HG03196 (cell line): ENCODE results near the gene PTPRJ.

Source experiments
- ATAC-seq: cut with Tn5 transposase; IDR thresholded peaks from one replicate; pipeline ENCODE4 v1.9.1; 2021; ENCODE audit not compliant: unreplicated experiment

The PTPRJ gene

DNA sequence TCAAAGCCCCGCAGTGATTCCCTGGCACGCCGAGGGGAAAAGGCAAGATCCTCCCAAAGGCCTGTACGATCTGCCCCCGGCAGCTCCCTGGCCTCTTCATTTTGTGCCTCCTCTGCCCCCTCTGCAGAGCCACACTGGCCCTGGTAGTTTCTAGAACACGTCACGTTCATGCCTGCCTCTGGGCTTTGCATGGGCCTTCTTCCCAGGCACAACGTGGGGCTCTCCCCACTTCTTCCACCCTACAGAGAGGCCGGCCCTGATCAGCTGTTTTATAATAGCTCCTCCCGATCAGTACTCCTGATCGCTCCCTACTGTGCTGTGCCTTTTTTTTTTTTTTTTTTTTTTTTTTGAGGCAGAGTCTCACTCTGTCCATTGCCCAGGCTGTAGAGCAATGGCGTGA, 78.4 kb downstream of the PTPRJ start:
- ATAC-seq: no peak

DNA sequence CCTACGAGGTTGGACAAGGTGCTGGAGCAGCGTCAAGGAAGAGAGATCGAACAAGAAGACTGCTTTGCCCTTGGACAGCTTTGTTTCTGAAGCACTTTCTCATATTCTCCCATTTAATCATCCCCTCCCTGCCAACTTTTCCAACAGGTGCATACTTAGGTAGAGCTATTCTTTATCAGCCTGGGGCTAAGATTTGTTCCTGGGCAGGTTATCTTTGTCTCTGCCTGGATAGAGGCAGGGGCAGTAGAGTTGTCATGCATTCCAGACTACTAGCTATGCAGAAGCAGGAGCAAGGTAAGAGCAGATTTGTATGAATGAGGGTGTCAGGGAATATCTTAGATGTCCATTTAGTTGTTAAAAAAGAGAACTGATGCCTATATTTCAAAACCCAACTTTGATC, 82.3 kb downstream of the PTPRJ start:
- no peak for ATAC-seq

DNA sequence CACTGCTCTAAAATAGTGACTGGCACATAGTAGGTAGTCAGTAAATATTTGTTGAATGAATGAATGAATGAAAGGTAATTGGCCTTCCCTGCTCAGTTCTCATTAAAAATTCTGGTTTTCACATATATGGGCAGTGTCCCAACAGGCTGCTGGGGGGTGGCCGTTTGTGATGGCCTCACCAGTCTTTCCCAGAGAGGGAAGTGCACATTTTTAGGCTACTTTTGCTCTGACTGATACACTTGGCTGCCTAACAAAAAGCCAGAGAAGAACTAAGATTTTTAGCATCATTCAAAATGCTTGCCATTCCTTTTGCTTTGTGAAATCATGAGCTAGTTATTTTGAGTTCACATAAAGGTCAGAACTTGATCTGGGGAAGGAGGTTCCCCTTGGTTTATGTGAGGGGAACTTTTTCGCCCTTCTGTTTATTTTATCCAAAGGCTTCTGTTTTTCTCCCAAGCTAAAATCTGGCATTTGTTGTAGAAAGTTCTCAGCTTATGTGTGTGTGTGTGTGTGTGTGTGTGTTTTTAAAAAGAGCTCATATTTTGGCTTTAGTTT, 83.1 kb downstream of the PTPRJ start:
- no peak for ATAC-seq

DNA sequence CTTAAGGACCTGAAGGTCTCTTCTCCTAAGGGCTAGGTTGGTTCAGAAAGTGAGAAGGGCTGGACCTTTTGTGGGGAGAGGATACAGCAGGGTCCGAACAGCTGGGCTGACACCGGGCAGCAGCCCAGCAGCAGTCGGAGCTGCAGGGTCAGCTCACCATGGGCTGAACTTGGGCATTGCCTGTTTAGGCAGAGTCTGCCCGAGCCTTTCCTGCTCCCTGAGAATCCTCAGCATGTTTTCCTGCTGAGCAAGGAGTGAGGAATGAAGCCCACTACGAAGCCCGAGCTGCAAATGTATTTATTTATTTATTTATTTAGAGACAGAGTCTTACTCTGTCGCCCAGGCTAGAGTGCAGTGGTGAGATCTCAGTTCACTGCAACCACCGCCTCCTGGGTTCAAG, 83.9 kb downstream of the PTPRJ start:
- no peak for ATAC-seq

DNA sequence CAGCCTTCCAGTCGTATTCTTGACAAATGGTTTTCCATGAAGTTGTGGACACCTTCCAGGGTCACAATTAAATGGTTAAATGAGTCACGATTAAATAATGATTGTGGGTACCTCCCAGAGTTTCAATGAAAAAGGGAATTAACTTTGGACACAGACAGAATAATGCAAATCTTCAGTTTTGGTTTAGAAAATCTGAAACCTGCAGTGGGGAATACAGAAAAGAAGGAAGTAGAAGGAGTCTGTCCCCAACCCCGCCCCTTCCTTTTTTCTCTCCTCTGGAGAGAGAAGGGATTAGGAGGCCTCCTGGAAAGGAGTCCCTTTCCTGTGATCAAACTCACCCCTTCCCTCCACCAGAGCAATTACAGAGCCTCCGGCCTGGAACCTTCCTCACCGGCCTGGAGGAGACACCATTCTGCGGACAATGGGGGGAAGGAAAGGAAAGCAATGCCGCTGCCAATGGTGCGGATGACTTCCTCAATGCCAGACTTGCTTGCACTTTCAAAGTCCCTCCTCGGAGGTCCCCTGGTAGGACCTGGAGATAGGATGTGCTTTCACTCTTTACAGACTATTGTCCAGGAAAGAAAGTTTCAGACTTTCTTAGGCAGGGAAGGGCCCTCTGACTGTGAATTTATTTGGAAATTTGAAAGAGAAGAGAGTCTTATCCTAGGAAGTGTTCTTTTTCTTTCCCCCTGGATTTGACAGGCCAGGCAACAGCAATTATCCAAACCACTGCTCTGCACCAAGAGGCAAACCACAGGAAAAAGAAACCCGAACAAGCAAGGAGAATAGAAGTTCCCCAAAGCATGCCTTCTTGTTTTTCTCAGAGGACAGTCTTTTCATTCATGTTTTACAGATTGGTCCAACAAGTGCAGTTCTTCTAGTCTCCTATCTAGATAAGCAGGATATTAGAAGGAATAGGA, 86.8 kb downstream of the PTPRJ start:
- ATAC-seq: no peak

DNA sequence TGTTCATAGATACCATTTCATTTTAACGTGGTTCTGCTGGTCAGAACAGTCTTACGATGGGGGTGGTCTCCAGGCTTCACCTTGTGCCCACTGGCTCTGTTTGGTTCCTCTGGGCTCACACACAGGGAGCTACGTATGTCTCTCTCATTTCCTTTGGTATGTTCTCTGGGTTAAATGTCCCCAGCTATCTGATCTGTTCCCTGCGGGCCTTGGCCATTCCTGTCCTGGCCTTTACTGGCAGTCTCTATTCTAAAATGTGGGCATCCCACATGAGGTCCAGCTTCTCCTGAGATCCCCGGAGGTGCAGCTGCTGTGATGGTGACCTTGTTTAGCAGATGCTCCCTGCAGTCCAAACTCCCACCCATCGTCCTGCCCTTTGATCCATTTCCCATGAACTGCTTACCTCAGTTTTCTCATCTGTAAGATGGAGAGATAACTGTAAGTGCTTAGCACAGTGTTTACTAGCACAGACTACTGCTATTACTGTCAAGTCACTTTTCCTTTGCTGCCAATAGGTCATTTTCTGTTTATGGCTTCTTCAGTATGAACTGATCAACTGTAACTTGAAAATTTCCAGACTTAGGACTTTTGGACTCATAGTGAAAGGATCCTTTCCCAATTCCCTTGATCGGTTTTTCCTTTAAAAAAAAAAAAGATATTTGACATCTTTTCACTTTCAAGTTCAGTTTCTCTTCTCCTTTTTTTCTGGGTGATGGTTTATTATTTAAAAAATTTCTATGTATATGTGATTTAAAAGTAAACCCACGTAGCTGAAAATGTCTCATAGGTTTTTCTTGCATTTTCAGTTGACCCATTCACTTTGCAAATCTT, 92.9 kb downstream of the PTPRJ start:
- no peak for ATAC-seq

DNA sequence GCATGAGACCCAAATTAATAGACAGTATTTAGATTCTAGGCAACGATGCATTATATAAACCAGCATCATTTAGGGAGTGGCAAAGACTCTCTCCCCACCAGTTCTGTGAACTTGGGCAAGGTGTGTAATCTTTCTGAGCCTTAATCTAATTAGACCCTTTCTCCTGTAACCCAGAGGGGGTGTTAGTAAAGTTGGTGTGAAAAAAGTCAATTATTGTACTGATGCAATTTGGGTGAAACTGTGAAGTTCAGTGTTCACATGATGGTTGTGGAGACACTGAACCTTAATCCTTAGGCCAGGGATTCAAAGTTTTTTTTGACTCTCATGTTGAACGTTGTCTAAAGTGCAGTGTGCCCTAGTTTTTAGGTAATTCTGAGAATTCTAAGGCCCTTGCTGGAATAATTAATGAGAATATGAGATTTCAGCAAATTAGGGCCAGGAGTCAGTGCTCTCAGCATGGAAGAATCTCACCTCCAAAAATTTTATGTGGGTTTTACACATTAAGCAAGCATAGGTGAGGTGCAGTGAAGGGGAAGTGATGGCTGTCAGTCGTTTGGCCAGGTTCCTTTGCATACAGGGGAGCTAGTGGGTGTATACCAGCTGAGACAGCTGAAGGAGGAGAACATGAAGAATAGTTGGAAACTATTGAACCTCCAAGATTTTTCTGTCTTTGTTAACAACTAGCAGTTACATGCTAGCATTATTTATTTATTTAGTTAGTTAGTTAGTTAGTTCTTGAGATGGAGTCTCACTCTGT, 94.2 kb downstream of the PTPRJ start:
- no peak for ATAC-seq

DNA sequence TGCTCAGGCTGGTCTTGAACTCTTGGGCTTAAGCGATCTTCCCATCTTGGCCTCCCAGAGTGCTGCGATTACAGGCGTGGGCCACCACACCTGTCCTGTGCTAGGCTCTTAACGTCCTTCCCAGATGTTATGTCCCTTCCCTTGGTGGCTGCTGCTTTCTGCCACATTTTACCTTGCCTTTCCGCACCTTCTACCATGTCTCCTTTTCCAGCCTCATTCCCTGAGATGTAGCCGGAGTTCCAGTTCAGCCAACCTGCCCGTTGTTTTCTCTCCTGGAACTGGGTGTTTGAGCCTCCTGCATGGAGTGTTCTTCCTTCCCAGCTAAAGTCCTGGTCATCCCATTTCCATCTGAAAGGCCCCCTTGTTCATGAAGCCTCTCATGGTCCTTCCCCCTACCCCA, 95.3 kb downstream of the PTPRJ start:
- ATAC-seq: no peak

DNA sequence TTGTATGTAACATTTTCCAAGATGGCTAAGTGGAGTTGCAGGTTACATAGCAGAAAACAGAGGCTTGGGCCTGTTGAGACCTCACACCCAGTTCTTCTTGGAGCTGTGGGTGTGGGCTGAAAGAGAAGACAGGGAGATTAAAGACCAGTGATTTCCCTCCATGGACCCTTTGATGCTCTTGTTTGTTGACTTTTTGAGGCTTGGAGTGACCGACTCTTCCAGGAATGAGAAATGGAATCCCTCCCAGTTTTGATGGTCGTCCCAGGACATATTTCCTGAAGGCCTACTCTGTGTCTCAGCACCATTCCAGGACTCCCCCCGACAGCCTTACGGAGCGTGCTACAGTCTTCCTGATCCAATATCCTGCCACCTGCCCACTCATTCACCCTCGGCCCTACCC, 96.9 kb downstream of the PTPRJ start:
- ATAC-seq: no peak

DNA sequence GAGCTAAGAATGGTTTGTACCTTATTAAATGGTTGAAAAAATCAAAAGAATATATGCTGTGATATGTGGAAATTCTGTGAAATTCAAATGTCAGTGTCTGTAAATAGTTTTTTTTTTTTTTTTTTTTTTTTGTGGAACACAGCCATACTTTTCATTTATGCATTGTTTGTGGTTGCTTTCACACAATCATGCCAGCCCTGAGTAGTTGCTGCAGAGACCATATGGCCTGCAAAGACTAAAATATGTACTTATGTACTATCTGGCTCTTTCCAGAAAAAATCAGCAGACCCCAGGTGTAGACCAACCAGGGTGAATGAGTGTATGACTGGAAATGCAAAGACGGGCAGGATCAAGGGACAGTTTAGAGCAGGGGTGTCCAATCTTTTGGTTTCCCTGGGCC, 98.3 kb downstream of the PTPRJ start:
- no peak for ATAC-seq

DNA sequence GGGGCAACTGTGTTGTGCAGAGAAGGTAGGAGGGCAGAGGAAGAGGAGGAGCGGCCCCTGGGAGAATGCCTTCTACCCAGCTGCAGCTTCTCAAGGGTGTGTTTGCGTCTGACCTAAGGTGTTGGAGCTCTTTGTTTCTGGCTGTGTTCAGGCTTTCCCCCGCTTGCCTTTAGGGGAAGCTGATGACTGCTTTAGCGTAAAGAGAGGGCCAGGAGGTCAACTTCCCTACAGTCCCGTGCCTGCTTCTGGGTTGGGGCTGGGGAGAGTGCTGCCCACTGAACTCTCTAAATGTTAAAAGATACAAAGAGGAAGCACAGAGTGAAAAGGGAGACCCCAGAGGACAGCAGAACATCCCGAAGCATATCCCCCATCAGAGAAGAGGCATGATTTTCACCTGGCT, 99.2 kb downstream of the PTPRJ start:
- no peak for ATAC-seq

DNA sequence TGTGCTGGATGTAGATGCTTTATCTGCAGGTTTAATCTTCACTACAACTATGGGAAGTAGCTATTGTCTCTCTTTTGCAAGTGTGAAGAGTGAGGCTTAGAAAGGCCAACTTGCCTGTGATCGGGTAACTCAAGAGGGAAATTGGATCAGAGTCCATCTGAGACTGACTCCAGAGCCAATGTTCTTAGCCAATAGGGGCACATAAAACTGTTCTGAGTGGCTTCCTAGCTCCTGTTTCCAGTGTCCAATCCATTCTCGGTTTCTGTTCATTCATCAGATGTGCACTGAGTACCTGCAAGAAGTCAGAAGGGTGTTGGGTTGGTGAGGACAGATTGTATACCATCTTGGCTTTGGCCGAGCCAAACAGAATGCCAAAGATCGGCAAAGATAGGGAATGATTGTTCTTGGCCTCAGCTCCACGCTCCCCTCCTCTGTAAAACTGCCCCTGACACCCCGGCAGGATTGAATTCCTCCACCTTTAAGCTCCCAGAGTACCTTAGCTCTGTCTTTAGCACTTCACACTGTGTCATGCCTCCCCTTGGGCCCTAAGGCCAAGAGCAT, 100.0 kb downstream of the PTPRJ start:
- ATAC-seq: no peak

DNA sequence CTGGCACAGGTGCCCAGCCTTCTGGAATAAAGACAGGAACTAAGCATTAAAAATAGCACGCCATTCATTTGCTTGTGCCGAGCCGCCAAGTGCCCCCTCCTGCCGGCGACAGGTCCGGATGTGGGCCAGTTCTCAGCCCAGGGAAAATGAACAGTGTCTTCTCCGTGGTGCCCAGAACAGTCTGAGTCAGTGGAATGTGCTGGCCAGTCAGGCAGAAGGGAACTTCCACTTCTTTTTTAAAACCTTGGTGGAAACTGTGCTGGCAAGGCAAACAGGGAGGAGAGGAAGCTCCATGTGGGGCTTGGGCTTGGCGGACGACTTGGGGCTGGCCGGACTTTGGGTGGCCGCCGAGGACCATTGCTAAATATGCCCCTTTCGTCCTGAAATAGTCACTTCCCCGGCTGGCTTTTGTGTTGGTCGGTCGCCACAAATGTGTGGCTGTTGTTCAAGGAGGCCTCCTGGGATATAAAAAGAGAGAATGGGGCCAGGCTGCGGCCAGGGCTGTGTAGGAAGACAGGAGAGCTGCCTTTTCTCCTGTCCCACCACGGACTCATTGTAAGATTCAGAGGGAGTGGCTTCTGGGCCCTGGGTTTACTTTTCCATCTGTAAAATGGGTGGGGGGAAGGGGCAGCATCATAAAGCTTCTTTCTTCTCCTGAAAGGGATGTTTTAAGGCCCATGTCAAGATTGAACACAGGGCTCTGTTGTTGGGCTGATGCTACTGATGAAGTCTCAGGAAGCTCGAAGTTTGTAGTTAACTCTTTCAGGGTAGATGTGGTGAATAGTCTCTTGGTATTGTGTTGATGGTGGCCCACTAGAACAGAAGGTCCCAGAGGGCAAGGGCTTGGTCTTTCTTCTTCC, 101.0 kb downstream of the PTPRJ start:
- no peak for ATAC-seq

DNA sequence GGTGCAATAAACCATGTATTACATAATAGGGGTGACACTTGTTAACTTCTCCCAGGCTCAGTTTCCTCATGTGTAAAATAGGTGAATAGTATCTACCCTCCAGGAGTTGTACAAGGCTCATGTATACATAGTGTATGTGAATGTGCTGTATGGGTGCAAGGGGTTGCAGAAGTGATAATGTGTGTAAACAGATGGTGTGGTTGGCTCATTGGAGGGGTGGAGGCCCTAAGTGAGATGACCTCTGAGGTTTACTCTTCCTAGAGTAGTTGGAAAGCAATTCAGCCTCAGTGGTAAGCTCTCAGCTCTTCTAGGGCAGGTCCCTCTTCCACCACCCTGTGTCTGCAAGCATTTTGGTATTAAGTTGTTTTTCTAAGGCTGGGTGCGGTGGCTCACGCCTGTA, 102.4 kb downstream of the PTPRJ start:
- no peak for ATAC-seq

DNA sequence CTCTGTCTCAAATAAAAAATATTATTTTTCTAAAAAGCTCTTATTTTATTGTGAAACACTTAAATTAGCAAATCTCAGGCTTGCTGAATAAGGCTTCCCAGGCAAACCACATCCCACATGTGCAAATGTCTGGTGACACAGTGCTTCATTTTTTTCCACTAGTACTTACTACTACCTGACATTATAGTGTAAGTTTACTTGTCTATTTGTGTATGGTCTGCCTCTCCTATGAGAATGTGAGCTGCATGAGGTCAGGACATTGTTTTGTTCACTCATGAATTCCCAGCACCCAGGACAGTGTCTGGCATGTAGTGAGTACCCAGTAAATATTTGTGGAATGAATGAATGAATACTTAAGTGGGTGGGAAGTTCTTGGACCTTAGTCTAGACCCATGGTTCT, 103.1 kb downstream of the PTPRJ start:
- no peak for ATAC-seq

DNA sequence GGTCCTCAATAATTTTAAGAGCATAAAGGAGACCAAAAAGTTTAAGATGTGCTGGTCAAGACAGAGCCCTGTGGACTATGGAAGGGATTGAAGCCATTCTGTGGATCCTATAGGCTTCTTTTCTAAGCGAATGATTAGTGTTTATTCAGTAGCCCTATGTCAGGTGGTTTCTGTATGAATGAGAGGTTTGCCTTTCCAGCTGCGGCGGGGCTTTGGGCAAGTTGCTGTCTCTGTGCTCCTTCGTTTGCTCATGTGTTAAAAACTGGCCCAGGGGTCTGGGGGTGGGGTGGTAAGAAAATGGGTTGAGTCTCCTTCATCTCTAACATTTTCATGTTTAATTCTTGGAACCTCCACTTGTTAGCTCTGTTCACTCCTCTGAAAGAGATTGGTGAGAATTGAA, 105.3 kb downstream of the PTPRJ start:
- ATAC-seq: no peak

DNA sequence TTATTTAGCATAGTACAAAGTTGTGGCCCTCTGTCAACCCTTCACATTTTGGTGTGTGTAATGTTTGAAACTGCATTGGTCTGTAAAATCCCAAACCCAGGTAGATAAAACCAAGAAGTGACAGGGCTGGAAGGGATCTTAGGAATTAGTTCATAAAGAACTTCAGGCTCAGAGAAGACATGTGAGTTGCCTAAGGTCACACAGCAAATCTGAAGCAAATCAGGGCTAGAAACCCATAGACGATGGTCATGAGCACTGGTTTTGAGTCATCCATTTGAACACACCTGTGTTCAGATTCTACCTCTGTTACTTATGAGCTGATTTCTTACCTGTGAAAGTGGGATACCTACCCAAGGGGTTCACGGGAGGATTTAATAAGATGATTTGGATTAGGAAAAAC, 107.1 kb downstream of the PTPRJ start:
- ATAC-seq: no peak

DNA sequence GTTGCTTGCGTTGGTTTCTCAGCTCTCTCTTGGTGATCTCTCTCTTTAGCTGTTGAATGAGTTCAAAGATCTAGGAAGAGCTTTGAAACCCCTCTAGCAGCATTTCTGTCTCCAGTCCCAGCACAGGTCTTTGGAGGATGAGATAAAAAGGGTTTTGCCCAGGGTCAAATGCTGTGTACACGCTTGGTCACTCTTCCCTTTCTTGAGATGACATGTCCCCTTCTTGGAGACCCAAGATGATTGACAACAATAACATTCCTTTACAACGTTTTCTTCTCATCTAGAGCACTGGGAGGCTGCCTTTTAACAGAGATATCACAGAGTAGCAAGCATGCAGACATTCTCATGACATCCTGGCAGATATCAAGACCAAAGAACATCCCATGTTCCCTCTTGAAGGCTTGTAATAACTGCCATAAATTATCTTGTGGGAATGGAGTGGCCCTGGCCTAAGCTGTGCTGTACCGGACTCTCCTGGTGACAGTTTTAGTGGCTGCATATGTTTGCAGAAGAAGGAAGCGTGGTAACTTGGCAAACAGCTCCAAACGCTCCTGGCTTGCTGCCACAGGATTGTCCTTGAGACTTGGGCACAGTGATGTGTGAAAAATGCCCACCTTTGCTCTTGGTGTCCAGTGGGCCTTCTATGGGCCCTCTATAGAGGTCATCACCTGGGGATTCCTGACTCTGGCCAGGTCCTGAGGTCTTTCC, 107.8 kb downstream of the PTPRJ start:
- ATAC-seq: no peak

DNA sequence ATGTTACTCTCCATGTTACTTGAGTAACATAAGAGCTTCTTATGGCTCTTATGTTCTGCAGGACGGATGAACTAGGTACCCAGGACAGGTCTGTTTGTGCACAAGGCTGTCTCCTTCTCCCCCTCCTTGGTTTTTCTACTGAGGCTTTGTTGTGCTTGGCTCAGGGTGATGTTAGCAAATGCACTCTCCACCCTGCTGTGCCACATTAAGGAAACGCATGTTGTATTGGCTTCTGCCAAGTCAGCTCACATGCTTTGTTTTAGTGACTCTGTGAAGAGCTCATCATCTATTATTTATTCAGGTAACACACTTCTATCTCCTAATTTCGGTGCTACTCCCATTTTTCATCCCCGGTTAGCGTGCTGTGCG, 108.3 kb downstream of the PTPRJ start:
- no peak for ATAC-seq
